Mesothelial cell of epicardium (in vitro differentiated cells): ENCODE measurements around the gene KDM6A. TPM values are rescaled to one million over a fixed set of nuclear protein-coding genes. Genes with fewer than 3 reads are reported as not detected.

Experiments used
- DNase-seq, 2 experiments: peaks; one replicate each; pipeline ENCODE4 v3.0.0; 2021; ENCODE audit warnings: low spot score in 2 of 2; ENCODE audit not compliant: unreplicated experiment in 2 of 2
- H3K27ac Mint-ChIP-seq: 2 replicates; pipeline ENCODE4 v1.8.0; 2021; ENCODE audit warnings: mixed read lengths
- H3K27me3 Mint-ChIP-seq: 2 replicates; pipeline ENCODE4 v1.8.0; 2021; ENCODE audit warnings: low read depth, mixed read lengths
- H3K36me3 Mint-ChIP-seq: 2 replicates; pipeline ENCODE4 v1.8.0; 2021; ENCODE audit warnings: mixed read lengths
- H3K4me1 Mint-ChIP-seq: 2 replicates; pipeline ENCODE4 v1.8.0; 2021; ENCODE audit warnings: mixed read lengths
- H3K4me3 Mint-ChIP-seq: 2 replicates; pipeline ENCODE4 v1.8.0; 2021; ENCODE audit warnings: mild to moderate bottlenecking, moderate library complexity, mixed read lengths
- H3K9me3 Mint-ChIP-seq: 2 replicates; pipeline ENCODE4 v1.8.0; 2021; ENCODE audit warnings: mixed read lengths
- CTCF ChIP-seq: fragments of 200-600 bp; sonication (generic); IDR thresholded peaks from one replicate; pipeline ENCODE4 v1.5.0; 2021; ENCODE audit warnings: antibody characterized with exemption; ENCODE audit not compliant: unreplicated experiment
- total RNA-seq: library from RNA; stranded (reverse); gene quantifications from 3 replicates; pipeline ENCODE4 v1.2.1, GENCODE V29; 2021

The KDM6A gene
- total RNA-seq, 1 donor from 2014 or later: 69.7 TPM

- Mint-ChIP-seq H3K4me1 (peaks cover 7% of the 10 kb centered on the region), H3K9me3 (peaks cover 11% of the 10 kb centered on the region), H3K36me3 (no peaks in the 10 kb centered on the region), H3K27me3 (no peaks in the 10 kb centered on the region), H3K4me3 (peak overlapping the region; percentile 94), H3K27ac (peak overlapping the region; percentile 98)
- DNase-seq: peak in 1 of 2 experiments; percentile 58
- TF ChIP-seq CTCF: no peak
Measured at GRCh38 chrX:44873415-44874276, 658 bp downstream of the KDM6A start.

- Mint-ChIP-seq H3K27me3 (no peaks in the 10 kb centered on the region), H3K4me1 (peaks cover 7% of the 10 kb centered on the region), H3K9me3 (peaks cover 11% of the 10 kb centered on the region), H3K27ac (peak overlapping the region; percentile 98), H3K4me3 (peak overlapping the region; percentile 94), H3K36me3 (no peaks in the 10 kb centered on the region)
- no peak for DNase-seq
- no peak for TF ChIP-seq CTCF
Measured at GRCh38 chrX:44874420-44875184, 1.6 kb downstream of the KDM6A start.

- DNase-seq: no peak
- peaks cover 9% of the 10 kb centered on the region for H3K9me3 Mint-ChIP-seq
- H3K27ac Mint-ChIP-seq: no peak overlapping the region
- H3K4me3 Mint-ChIP-seq: peak overlapping the region; percentile 94
- no peak for TF ChIP-seq CTCF
- no peaks in the 10 kb centered on the region for H3K27me3 Mint-ChIP-seq
- peaks cover under 1% of the 10 kb centered on the region for H3K36me3 Mint-ChIP-seq
- peaks cover 7% of the 10 kb centered on the region for H3K4me1 Mint-ChIP-seq
Measured at GRCh38 chrX:44875185-44875489, 2.1 kb downstream of the KDM6A start.

- peaks cover 2% of the 10 kb centered on the region for H3K36me3 Mint-ChIP-seq
- DNase-seq: no peak
- no peak overlapping the region for H3K27ac Mint-ChIP-seq
- no peak for TF ChIP-seq CTCF
- peak overlapping the region; percentile 56 for H3K4me3 Mint-ChIP-seq
- H3K9me3 Mint-ChIP-seq: peaks cover 11% of the 10 kb centered on the region
- H3K4me1 Mint-ChIP-seq: peaks cover 6% of the 10 kb centered on the region
- no peaks in the 10 kb centered on the region for H3K27me3 Mint-ChIP-seq
Measured at GRCh38 chrX:44876086-44876485, 3.1 kb downstream of the KDM6A start.

GRCh38 chrX:44876767-44877166, 3.8 kb downstream of the KDM6A start:
- TF ChIP-seq CTCF: no peak
- H3K9me3 Mint-ChIP-seq: peaks cover 11% of the 10 kb centered on the region
- DNase-seq: no peak
- H3K4me3 Mint-ChIP-seq: no peak overlapping the region
- H3K27me3 Mint-ChIP-seq: no peaks in the 10 kb centered on the region
- H3K27ac Mint-ChIP-seq: no peak overlapping the region
- H3K36me3 Mint-ChIP-seq: peaks cover 2% of the 10 kb centered on the region
- peaks cover 2% of the 10 kb centered on the region for H3K4me1 Mint-ChIP-seq
